Stimulated activated CD8-positive, alpha-beta memory T cell treated with anti-CD3 and anti-CD28 coated beads, Interleukin-7, amount 100 ng/mL, for 48 hours (primary cell): Measurements from ENCODE around the gene SNX13.

Source experiments
- DNase-seq, 2 donors: peaks; one replicate each; pipeline ENCODE4 v3.0.0-alpha.2; 2020; ENCODE audit warnings: low read depth in 1 of 2; ENCODE audit errors: extremely low read depth in 1 of 2

Gene SNX13

GRCh38 chr7:17940302-17940883 lies at the start of gene SNX13:
SNX13 (minus strand) TSS chr7:17940494; CDS start chr7:17940295, 199 bp downstream.
- peak; percentile 81 to 84 for DNase-seq

- DNase-seq: no peak
Measured at GRCh38 chr7:17989546-17989945, 49.3 kb upstream of the SNX13 start.

GRCh38 chr7:17988858-17989257 lies 48.6 kb upstream of the SNX13 start:
- DNase-seq: no peak

GRCh38 chr7:17988141-17988540 lies 47.8 kb upstream of the SNX13 start:
- no peak for DNase-seq

- DNase-seq: no peak
Measured at GRCh38 chr7:17986851-17987250, 46.6 kb upstream of the SNX13 start.

- no peak for DNase-seq
Measured at GRCh38 chr7:17985473-17986239, 45.4 kb upstream of the SNX13 start.

- DNase-seq: no peak
Measured at GRCh38 chr7:17984288-17984687, 44.0 kb upstream of the SNX13 start.

GRCh38 chr7:17983221-17984062 lies 43.1 kb upstream of the SNX13 start:
- no peak for DNase-seq

GRCh38 chr7:17976952-17977351 lies 36.7 kb upstream of the SNX13 start:
- no peak for DNase-seq

GRCh38 chr7:17971411-17971810 lies 31.1 kb upstream of the SNX13 start:
- no peak for DNase-seq

- no peak for DNase-seq
Measured at GRCh38 chr7:17968791-17969715, 28.8 kb upstream of the SNX13 start.

GRCh38 chr7:17966706-17967105 lies 26.4 kb upstream of the SNX13 start:
- DNase-seq: no peak

- no peak for DNase-seq
Measured at GRCh38 chr7:17965603-17966002, 25.3 kb upstream of the SNX13 start.

- no peak for DNase-seq
Measured at GRCh38 chr7:17963281-17963680, 23.0 kb upstream of the SNX13 start.

- no peak for DNase-seq
Measured at GRCh38 chr7:17962652-17963051, 22.4 kb upstream of the SNX13 start.

GRCh38 chr7:17957871-17958270 lies 17.6 kb upstream of the SNX13 start:
- no peak for DNase-seq

GRCh38 chr7:17952387-17952786 lies 12.1 kb upstream of the SNX13 start:
- DNase-seq: peak in 1 of 2 donors; percentile 13

- DNase-seq: no peak
Measured at GRCh38 chr7:17951742-17952254, 11.5 kb upstream of the SNX13 start.

GRCh38 chr7:17948526-17949238 lies 8.4 kb upstream of the SNX13 start:
- DNase-seq: no peak

GRCh38 chr7:17947620-17948019 lies 7.3 kb upstream of the SNX13 start:
- no peak for DNase-seq
